HUDEP-2 (cell line): Measurements from ENCODE around the gene NUS1.
A peak's percentile ranks its signal among the peaks of the same experiment; 100 is the strongest.
"Not testable (repeated sequence)": the region's sequence is repeated elsewhere in the genome, so short reads cannot be mapped to it uniquely, and the experiment has no call there.

Experiments
- DNase-seq, 76 experiments: peaks; one replicate each; lab custom pipeline; 2025; ENCODE audit not compliant: unreplicated experiment in 76 of 76; lab: John Stamatoyannopoulos, UW

The NUS1 gene

GRCh38 chr6:117674991-117675657 lies at the start of gene NUS1:
Gene NUS1, plus strand, starts transcription at chr6:117675469. Its CDS starts 202 bp downstream, at chr6:117675671.
- DNase-seq: peak; percentile 44 to 99 (median 98)

- no peak for DNase-seq
These were observed 47.7 kb upstream of the NUS1 start for GRCh38 chr6:117627533-117627932.

GRCh38 chr6:117629119-117629660 lies 46.1 kb upstream of the NUS1 start:
- no peak for DNase-seq

GRCh38 chr6:117637770-117638169 lies 37.5 kb upstream of the NUS1 start:
- no peak for DNase-seq

- DNase-seq: no peak
These were observed 32.3 kb upstream of the NUS1 start for GRCh38 chr6:117642976-117643375.

- not testable (repeated sequence) for DNase-seq
These were observed 23.3 kb upstream of the NUS1 start for GRCh38 chr6:117651984-117652383.

GRCh38 chr6:117653949-117654348 lies 21.3 kb upstream of the NUS1 start:
- peak in 9 of 76 experiments; percentile 4 to 34 (median 23) for DNase-seq

- no peak for DNase-seq
These were observed 19.9 kb upstream of the NUS1 start for GRCh38 chr6:117655380-117655779.

GRCh38 chr6:117666881-117667280 lies 8.4 kb upstream of the NUS1 start:
- DNase-seq: no peak

GRCh38 chr6:117668736-117669135 lies 6.5 kb upstream of the NUS1 start:
- no peak for DNase-seq

- no peak for DNase-seq
These were observed 766 bp upstream of the NUS1 start for GRCh38 chr6:117674503-117674902.

GRCh38 chr6:117675658-117676301 lies 511 bp downstream of the NUS1 start:
- peak in 1 of 76 experiments; percentile 9 for DNase-seq

- peak in 2 of 76 experiments; percentile 10 for DNase-seq
These were observed 1.4 kb downstream of the NUS1 start for GRCh38 chr6:117676577-117677218.

- no peak for DNase-seq
These were observed 2.4 kb downstream of the NUS1 start for GRCh38 chr6:117677553-117678141.

GRCh38 chr6:117681162-117681741 lies 6.0 kb downstream of the NUS1 start:
- no peak for DNase-seq

- no peak for DNase-seq
These were observed 9.5 kb downstream of the NUS1 start for GRCh38 chr6:117684749-117685148.

- no peak for DNase-seq
These were observed 10.1 kb downstream of the NUS1 start for GRCh38 chr6:117685359-117685758.

GRCh38 chr6:117687021-117687648 lies 11.9 kb downstream of the NUS1 start:
- DNase-seq: no peak

GRCh38 chr6:117689584-117689983 lies 14.3 kb downstream of the NUS1 start:
- DNase-seq: not testable (repeated sequence)

- peak in 64 of 76 experiments; percentile 4 to 86 (median 50) for DNase-seq
These were observed 31.2 kb downstream of the NUS1 start for GRCh38 chr6:117706504-117706903.
